Right renal pelvis (tissue), 4 donors: ENCODE data around the gene CELF2. TPM values are rescaled to one million over a fixed set of nuclear protein-coding genes. Genes with fewer than 3 reads are reported as not detected.

Experiments
- DNase-seq, 4 donors: peaks; one replicate each; pipeline ENCODE4 v3.0.0-alpha.2; 2013; ENCODE audit warnings: low read depth in 4 of 4, low spot score in 3 of 4, missing footprints in 1 of 4
- polyA plus RNA-seq, 4 donors: library from polyadenylated mRNA; unstranded; fragments of 120-200 nt; gene quantifications; one replicate each; pipeline ENCODE4 v1.2.1, GENCODE V29; 2013; ENCODE audit not compliant: insufficient read length in 4 of 4

Gene CELF2
- polyA plus RNA-seq, 4 donors: 12.0 to 14.5 (median 12.3) TPM

DNA sequence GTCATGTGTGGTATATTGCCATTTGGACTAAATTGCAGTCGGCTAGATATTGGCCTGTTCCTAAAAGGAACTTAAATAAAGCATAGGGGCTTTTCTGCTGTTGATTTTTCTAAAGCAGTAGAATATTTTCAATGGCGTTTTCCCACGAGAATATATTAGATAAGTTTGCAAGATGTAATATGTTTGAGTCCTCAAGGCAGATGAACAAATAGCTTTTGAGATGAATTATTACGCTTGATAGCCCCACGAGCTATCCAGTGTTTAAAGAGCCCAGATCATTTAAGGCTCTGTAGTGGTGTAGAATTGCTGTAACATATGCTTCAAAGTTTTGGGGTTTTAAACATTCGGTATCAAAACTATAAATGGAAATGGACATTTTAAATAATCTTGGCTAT lies 2.9 kb downstream of the CELF2 start:
- no peak for DNase-seq

DNA sequence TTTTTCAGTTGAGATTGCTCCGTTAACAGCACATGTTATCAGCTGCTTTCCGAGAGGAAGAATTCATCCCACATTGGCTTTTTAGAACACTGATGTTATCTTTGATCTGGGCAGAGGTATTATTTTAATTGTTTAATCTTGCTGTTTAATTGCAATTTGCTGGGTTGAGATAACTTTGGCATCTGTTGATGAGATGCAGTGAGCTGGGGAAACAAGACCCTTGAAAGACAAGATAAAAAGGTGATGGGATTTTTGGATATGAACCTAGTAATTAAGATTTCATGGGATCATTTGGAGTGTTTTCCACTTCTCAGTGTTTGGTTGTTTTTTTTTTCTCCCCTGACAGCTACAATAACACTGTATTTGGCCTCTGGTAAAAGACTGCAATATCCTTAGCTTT lies 4.5 kb downstream of the CELF2 start:
- DNase-seq: no peak

DNA sequence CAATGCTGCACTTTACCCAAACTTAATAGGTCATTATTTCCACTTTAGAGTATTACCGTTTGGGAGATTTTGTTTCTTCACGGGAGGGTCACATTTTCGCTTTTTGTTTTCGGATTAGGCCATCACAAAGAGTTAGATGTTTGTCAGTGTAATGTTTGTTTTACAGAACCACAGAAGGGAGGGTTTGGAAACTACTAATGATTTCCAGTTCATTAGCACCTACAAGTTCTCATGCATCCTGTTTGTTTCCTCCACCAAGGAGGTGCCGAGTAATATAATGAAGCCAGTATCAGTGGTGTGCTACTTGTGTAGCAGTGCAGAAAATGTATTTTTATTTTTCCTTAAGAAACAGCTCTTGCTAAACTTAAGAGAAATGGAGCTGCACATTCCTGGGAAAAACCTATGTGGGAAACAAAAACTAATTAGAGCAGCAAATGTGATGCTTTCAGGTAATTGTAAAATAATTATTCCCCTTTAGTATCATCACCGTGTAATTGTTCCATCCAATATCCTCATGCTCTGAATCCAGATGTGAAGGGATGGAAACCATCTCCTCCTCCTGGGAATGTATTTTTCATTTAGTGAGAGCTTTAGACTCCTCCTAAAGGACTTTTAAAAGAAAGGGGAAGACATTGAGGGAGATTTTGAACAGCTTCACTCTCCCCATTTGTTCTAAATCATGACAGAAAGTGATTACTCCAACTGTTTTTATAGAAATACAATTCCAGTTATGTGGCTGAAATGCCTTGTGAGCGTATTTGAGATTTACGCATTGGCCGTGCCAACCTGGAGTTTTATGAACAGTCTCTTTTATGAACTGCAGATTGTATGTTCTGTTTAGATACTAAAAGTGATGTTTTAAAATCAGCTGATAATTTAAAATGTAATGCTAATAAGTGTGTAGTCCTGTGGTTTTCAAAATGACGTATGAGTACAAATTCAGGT lies 5.6 kb downstream of the CELF2 start:
- DNase-seq: no peak

DNA sequence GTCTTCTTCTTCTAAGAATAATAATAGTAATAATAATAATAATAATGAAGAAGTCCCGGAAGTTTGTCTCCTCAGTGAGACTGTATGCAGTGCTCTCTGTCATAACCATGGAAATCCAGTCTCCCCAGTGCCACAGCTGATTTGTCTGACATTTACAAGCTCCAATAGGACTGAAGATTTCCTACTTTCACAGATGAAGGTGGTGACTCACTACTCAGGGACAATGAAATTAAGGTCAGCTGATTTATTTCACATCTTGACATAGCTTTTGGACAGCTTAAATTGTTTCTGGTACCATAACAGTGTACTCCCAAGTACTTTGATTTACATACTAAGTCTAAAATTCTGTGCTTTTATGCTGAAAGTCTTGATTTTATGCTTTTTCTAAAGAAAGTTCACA lies 6.9 kb downstream of the CELF2 start:
- DNase-seq: no peak

DNA sequence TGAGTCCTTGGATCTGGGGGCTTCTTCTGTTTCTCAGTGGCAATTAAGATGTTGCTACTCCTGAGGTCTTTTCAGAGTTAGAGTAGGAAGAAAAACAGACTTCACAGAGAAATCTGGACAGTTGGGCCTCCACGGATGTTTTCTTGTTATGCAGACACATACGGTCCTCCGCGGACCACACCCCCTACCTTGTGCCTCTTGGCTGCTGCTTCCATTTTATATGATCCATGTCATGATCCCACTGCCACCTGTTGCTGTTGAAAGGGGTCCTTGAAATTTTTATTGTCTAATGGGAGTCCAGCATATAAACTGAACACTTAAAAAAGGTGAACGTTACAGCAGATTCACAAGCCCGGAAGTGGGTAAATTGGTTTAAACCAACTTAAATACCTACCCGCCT lies 8.3 kb downstream of the CELF2 start:
- no peak for DNase-seq

DNA sequence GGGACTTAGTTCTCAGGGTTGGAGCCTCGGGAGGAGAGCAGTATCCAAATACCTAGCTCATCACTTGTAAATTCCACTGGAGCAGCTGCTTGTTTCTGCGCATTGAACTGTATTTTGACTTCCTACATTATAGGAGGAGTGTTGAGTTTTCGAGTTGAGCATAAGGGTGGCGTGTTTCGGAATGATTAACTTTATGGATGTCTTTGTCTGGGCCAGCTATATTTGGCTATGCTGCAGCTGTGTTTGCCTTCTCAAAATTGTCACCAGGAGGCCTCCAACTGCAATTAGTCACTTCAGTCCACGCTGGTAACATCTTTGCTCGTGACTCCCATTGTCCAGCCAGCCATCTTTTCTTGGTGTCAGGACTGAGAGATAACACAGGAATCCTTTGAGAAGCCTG lies 9.1 kb downstream of the CELF2 start:
- no peak for DNase-seq

DNA sequence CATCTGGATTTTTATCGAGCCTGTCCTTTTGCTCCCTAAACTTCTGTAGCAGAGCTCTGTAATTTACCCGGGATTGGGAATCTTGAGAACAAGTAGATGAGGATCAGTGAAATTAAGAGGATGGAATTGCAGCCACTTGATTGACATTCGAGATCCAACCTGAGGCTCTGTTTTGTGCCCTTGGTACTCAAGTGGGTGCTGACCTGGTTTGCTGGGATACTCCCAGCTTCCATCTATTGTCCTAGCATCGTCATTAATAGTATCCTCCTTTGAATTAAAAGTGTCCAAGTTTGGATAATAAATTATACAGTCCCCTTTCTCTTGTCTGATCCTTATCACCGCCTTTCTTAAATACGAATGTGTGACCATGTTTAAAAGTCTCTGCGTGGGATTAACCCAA lies 17.1 kb downstream of the CELF2 start:
- DNase-seq: no peak

DNA sequence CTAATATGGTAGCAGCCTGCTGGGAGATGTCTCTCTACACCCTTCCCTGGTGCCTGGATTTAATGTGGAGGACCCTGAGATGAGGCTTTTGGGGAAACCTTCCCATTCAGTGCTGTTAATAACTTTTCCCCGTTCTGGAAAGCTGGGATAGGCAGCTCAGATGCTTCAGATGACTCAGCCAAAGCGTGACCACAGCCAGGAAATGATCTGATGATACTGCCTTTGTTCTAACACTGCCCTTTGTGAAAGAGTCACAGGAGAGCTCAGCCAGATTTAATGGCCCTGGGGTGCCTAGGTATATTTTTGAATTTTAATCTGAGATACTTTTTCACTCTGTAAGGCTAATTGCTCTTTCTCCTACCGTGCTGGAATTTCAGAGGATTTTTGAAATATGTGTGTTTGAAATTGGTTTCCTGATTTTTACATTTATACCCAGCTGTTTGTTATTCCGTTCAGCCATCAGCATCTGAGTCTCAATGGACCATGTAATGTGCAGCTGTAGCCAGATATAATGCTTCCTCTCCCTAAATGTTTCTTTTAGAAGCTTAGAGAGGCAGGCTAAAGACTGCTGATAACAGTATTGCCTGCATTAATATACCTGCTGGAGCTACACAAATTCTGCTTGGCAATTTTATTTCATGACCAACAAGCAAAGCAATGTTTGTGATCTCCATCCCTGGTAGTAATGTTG lies 17.8 kb downstream of the CELF2 start:
- DNase-seq: no peak

DNA sequence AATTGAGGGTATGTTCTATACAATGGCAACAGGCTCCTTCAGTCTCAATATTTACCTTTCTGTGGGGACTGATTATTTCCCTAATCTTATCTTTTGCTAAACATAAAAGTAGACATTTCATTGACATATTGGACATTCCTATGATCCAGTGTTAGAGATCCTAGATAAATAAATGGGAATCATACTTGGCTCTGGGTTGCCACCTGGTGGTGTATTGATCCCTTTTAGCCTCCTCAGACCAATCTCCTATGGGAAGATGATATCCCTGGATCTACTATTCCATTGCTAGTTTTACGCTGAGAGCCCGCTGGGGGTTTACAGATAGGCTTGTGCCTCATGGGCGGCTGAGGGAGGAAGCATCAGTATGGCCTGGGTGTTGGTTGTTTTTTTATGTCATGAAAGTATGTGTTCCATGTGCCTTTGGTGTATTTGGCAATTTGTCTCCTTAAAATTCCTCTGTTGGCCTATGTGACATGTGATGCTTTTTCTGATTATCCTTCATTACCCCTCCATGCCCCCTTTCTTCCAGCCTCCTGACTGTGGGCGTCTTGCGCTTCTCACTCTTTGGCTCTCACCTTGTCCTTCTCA lies 18.8 kb downstream of the CELF2 start:
- DNase-seq: no peak

DNA sequence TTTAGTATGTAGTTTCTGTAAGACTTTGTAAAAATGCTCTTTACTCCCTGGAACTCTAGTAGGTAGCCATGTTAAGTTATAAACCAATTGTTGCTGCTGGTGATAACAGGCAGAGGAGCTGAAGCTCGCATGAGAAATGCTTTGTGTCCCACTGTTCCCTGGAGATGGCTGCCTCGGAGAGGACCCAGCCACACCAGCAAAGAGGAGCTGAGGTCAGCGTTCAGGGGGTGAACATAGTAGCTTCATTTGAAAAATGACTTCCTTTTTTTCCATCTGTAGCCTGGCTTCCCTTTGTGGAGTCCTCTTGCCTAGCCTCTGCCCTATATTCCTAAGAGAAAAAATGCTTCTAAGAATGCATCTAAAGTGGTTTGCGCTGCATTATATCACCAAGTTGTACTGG lies 20.3 kb downstream of the CELF2 start:
- DNase-seq: no peak

DNA sequence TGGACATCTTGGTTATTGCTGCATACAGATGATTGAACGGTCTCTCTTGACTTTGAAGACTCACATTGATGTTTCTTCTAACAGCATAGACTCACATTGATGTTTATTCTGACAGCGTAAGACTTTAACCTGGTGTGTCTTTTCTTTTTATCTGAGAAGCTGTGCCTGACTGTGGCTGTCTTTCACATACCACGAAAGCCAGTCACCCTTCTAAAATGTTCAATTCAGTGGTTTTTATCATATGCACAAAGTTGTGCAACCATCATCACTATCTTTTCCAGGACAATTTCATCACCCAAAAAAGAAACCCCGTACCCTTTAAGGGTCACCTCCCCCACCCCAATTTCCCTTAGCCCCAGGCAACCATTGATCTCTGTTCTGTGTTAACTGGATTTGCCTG lies 24.7 kb downstream of the CELF2 start:
- DNase-seq: no peak

DNA sequence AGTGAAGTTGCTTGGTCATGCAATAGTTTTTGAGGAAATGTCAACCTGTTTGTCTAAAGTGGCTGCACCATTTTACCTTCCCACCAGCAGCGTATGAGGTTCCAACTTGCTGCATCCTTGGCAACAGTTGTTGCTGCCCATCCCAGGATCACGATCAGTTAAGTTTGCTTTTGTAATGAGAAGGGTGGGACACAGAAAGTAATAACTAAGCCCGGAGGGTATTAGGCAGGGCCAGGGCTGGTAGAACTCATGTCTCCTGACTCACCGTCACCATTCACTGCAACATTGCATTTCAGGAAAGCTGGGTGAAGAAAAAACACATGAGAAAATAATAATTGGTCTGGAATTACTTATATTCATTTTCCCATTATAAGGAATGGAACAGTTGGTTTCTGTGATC lies 25.4 kb downstream of the CELF2 start:
- DNase-seq: no peak

DNA sequence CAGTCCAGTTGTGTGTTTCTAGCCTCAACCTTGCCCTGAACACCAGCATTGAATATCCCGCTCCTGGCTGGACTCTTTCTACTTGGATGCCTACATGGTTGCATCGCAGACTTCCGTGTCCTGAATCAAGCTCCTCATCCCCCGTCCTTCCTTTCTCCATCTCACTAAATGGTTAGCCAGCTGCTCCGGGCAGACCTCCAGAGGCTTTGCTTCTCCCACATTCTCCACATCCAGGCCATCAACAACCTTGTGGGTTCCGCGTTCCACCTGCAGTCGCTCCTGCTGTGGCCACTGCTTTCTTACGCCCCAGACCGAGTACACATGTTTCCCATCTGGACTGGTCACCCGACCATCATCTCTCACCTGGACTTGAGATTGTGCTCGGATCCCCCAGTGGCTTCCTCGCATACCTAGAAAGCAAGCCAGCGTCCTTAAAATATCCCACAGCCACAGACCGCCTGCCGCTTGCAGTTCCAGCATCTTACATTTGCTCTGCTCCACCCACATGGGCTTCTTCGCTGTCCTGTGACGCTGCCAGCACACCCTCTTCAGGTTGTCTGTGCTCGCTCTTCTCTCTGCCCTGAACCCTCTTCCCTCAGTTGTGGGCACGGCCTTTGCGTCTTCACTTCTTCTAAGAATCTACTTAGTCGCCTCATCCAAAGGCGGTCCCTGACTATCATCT lies 25.9 kb downstream of the CELF2 start:
- no peak for DNase-seq

DNA sequence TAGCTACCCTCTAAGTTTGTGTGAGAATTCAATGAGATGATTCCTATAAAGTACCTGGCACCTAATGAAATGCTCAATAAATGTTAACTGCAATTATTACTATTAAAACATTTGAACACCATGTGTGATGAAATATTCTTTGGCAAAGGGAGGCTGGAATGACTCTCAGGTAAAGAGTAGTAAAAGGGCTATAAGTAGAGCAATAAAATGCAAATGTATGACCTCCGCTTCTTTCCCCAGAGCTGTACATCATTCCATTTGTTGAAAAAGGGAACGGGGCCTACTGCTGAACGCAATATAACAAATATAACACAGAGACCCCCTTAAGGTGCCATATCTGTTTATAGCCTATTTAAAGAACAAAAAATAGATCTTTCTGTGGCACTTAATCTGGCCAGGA lies 27.8 kb downstream of the CELF2 start:
- DNase-seq: no peak

DNA sequence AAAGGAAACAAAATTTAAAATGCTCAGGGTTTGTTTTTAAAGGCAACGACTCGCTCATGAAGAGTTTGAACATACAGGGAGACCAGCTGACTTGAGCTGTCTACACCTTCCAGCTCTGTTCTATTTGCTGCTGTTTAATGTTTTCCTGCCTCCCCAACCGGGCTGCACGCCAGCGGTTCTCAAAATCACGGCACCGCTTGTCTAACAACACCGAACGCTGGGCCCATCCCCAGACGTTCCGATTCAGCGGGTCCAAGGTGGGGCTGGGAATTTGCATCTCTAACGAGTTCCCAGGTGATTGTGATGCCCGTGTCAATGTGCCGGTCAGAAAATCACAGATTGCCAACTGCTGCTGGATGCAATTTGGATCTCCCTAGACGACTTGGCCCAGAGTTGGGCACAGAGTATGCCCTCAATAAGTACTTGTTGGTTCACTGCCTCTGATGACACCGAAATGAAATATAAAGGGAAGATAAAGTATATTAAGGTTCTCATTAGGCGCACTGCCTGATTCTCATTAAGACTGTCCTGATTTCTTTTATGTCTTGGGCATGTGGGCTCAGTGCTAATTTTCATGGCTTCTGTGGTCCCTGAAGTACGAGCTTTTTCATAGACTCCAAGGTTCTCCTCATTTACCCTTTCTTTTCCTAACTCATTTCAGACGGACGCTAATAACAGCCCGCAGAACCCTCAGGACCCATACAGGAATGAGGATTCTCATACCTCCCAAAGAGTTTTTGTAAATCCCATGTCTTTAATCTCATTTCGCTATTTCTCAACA lies 28.5 kb downstream of the CELF2 start:
- no peak for DNase-seq

DNA sequence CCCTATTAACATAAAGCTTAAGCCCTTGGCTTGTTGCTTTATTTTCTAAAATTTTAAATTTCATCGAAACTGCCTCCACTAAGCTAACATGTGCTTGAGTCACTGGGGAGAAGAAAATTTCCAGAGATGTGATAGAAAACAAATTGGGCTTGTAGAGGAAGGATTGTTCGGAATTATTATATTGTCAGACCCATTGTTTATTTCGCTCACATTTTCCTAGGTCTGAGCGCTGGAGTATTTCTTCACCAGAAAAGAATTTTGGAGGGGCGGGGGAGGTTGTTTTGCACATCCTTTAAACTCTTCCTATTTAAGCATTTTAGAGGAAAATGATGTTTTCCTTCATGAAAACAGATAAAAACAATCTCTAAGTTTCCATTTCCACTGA lies 29.1 kb downstream of the CELF2 start:
- no peak for DNase-seq

DNA sequence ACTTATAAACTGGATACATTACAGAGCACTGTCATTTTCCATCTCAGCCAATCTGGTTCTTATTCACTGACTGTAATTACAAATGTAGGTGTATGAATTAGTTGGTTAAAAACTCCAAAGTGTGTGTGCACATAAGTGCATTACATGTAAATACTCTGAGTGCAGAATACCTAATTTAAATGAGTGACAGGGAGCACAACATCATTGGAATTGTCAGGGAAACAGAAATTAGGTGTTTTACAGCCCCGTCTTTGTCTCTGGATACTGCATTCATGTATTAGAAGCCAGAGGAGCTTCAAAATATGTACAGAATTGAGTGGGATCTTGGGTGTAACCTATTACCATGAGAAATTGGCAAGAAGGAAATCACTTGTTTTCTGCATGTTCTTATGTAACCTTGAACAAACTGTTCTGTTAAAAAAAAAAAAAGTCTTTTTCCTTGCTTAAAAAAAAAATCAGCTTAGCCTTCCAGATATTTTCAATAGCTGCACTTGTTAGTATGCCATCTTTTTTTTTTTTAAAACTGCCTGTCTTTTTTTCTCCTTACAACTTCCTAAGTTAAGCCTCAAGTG lies 31.1 kb downstream of the CELF2 start:
- no peak for DNase-seq

DNA sequence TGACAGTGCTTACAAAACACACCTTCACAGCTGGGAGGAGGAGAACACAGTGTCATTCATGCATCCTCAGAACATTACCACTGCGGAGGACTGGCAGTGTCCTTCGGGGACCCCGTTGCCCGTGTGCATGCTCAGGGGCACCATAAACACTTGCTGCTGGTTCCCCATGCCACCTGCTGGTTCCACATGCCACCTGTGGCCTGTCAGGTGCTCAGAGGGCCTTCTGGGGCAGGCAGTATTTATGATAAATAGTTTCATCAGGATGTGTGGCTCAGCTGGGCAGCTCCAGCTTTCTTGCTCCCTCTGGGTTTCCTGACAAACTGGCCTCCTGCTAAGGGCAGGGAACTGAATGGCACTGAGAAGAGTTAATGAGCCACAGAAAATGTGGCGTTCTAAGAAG lies 32.1 kb downstream of the CELF2 start:
- no peak for DNase-seq

DNA sequence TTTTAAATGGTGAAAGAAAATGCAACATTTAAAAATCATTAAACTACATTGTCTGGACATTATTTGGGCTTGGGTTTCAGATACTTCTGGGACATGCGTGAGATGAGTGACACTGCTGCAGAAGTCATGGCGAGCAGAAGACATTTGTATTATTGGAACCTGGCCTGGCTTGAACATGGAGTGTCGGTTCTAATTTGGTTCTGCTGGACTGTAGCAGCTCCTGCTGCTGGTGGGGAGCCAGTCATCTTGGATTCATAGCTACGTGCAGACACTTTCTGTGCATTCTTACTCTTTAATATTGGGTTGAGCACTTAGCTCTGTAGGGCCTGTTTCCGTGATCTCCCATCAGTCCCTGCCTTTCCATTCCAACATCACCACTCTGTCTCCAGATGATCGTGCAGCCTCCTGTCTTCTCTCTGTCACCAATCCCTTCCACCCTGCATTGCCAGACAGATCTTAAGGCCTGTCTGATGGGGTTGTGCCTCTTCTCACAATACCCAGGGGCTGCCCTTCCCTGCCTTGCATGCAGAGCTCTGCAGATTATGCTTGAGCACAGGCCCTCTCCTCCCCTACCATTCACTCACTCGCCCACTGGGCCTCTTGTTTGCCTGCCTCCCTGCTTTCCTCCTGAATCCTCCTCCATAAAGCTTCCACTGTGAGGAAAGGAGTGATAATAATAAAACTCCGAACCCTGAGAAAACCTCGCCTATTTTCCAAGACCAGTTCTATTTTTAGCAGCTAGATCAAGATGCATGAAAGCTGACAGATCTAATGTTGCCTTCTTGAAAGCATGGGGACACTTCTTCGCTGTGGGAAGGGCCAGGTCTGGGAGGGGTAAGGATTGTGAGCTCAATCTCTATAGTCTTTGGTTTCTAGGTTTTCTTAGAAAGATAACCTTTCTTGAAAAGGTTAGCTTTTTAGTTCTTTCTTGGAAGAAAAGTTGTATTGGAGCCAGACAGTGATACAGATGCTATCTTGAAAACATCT lies 32.9 kb downstream of the CELF2 start:
- no peak for DNase-seq
